Measurements from ENCODE around the gene GBX1.

The GBX1 gene

GRCh38 chr7:151110941-151111645, 56.4 kb downstream of the GBX1 start:
- peaks cover 15% of the 10 kb centered on the region for H3K27me3 ChIP-seq (ENCODE audit: control insufficient read depth, low read length)
- TF ChIP-seq CTCF (IDR thresholded peaks at IDR 0.05; ENCODE audit: low read depth, low read length, poor library complexity, severe bottlenecking), result peak; percentile 96
- no peak for TF ChIP-seq EZH2phosphoT487 (IDR thresholded peaks at IDR 0.05; ENCODE audit: borderline replicate concordance, low read length)
- H3F3A ChIP-seq (ENCODE audit: control insufficient read depth, insufficient read depth), result no peaks in the 10 kb centered on the region
- H3K36me3 ChIP-seq (ENCODE audit: control insufficient read depth, low read length), result no peaks in the 10 kb centered on the region
- H4K20me1 ChIP-seq (ENCODE audit: control insufficient read depth, insufficient read depth, low read depth, low read length), result peaks cover 1% of the 10 kb centered on the region; the same call in 1 of the 2 replicates
- no peak overlapping the region for H3K4me2 ChIP-seq (ENCODE audit: low read length)
- H3K4me3 ChIP-seq (ENCODE audit: low read length), result no peak overlapping the region
- H3K27ac ChIP-seq (ENCODE audit: low read depth, low read length), result no peak overlapping the region
- no peaks in the 10 kb centered on the region for H3K4me1 ChIP-seq (ENCODE audit: control insufficient read depth, low read length)
- H3K9me2 ChIP-seq (replicated peaks; ENCODE audit: control insufficient read depth, low read length), result no peaks in the 10 kb centered on the region
- H3K9me3 ChIP-seq (ENCODE audit: control insufficient read depth, insufficient read depth, low read length), result no peaks in the 10 kb centered on the region
- H3K79me2 ChIP-seq (ENCODE audit: control insufficient read depth, low read length), result no peaks in the 10 kb centered on the region

GRCh38 chr7:151110236-151110940, 57.1 kb downstream of the GBX1 start:
- Histone ChIP-seq H3K36me3 (ENCODE audit: control insufficient read depth, low read length) (no peaks in the 10 kb centered on the region), H3K9me3 (ENCODE audit: control insufficient read depth, insufficient read depth, low read length) (no peaks in the 10 kb centered on the region), H3F3A (ENCODE audit: control insufficient read depth, insufficient read depth) (no peaks in the 10 kb centered on the region), H4K20me1 (ENCODE audit: control insufficient read depth, insufficient read depth, low read depth, low read length) (no peaks in the 10 kb centered on the region), H3K79me2 (ENCODE audit: control insufficient read depth, low read length) (no peaks in the 10 kb centered on the region), H3K27me3 (ENCODE audit: control insufficient read depth, low read length) (peaks cover 15% of the 10 kb centered on the region), H3K4me2 (ENCODE audit: low read length) (no peak overlapping the region), H3K27ac (ENCODE audit: low read depth, low read length) (no peak overlapping the region), H3K4me3 (ENCODE audit: low read length) (no peak overlapping the region), H3K9me2 (replicated peaks; ENCODE audit: control insufficient read depth, low read length) (no peaks in the 10 kb centered on the region), H3K4me1 (ENCODE audit: control insufficient read depth, low read length) (no peaks in the 10 kb centered on the region)
- no peak for TF ChIP-seq EZH2phosphoT487 (IDR thresholded peaks at IDR 0.05; ENCODE audit: borderline replicate concordance, low read length)
- no peak for TF ChIP-seq CTCF (IDR thresholded peaks at IDR 0.05; ENCODE audit: low read depth, low read length, poor library complexity, severe bottlenecking)

- Histone ChIP-seq H3K27me3 (ENCODE audit: control insufficient read depth, low read length) (peaks cover 23% of the 10 kb centered on the region), H3K4me1 (ENCODE audit: control insufficient read depth, low read length) (no peaks in the 10 kb centered on the region), H3K4me2 (ENCODE audit: low read length) (no peak overlapping the region), H3K9me3 (ENCODE audit: control insufficient read depth, insufficient read depth, low read length) (no peaks in the 10 kb centered on the region), H3F3A (ENCODE audit: control insufficient read depth, insufficient read depth) (no peaks in the 10 kb centered on the region), H3K9me2 (replicated peaks; ENCODE audit: control insufficient read depth, low read length) (no peaks in the 10 kb centered on the region), H3K36me3 (ENCODE audit: control insufficient read depth, low read length) (no peaks in the 10 kb centered on the region), H3K79me2 (ENCODE audit: control insufficient read depth, low read length) (no peaks in the 10 kb centered on the region), H3K27ac (ENCODE audit: low read depth, low read length) (no peak overlapping the region), H3K4me3 (ENCODE audit: low read length) (no peak overlapping the region), H4K20me1 (ENCODE audit: control insufficient read depth, insufficient read depth, low read depth, low read length) (no peaks in the 10 kb centered on the region)
- no peak for TF ChIP-seq CTCF (IDR thresholded peaks at IDR 0.05; ENCODE audit: low read depth, low read length, poor library complexity, severe bottlenecking)
- no peak for TF ChIP-seq EZH2phosphoT487 (IDR thresholded peaks at IDR 0.05; ENCODE audit: borderline replicate concordance, low read length)
Observed at GRCh38 chr7:151109094-151110048, 58.1 kb downstream of the GBX1 start.

Data from DOHH2 (cell line).